Transverse colon (tissue), 3 donors: ENCODE results near the gene CAMK1G.

Experiments
- EP300 ChIP-seq: sonication (generic); formaldehyde crosslinking; IDR thresholded peaks from one replicate; pipeline ENCODE4 v1.6.1; 2017; ENCODE audit warnings: antibody characterized with exemption, low read depth
- POLR2A ChIP-seq: fragments of 450-650 bp; IDR thresholded peaks from one replicate; pipeline ENCODE4 v1.6.1; 2016; ENCODE audit warnings: antibody characterized with exemption, mild to moderate bottlenecking, moderate library complexity
- TF ChIP-seq, protein P1 (sequence below), 5 experiments: fragments of 200-600 bp in 3 of 5; fragments of 450-650 bp in 2 of 5; sonication (generic) in 3 of 5; IDR thresholded peaks; 1 replicate in 2 of 5; 2 replicates in 3 of 5; pipeline ENCODE4 v1.5.1; 2016 to 2017; ENCODE audit warnings: antibody characterized with exemption in 5 of 5, inconsistent platforms in 3 of 5, mild to moderate bottlenecking in 2 of 5, moderate library complexity in 1 of 5

GRCh38 chr1:209542585-209542984 lies 40.9 kb upstream of the CAMK1G start:
- TF ChIP-seq, protein P1, sequence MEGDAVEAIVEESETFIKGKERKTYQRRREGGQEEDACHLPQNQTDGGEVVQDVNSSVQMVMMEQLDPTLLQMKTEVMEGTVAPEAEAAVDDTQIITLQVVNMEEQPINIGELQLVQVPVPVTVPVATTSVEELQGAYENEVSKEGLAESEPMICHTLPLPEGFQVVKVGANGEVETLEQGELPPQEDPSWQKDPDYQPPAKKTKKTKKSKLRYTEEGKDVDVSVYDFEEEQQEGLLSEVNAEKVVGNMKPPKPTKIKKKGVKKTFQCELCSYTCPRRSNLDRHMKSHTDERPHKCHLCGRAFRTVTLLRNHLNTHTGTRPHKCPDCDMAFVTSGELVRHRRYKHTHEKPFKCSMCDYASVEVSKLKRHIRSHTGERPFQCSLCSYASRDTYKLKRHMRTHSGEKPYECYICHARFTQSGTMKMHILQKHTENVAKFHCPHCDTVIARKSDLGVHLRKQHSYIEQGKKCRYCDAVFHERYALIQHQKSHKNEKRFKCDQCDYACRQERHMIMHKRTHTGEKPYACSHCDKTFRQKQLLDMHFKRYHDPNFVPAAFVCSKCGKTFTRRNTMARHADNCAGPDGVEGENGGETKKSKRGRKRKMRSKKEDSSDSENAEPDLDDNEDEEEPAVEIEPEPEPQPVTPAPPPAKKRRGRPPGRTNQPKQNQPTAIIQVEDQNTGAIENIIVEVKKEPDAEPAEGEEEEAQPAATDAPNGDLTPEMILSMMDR (IDR thresholded peaks at IDR 0.05) = no peak
- TF ChIP-seq EP300 (no peak), POLR2A (no peak)
